Measurements from ENCODE around the gene ZMYM5. TPM values are rescaled to one million over a fixed set of nuclear protein-coding genes. Genes with fewer than 3 reads are reported as not detected.
"Not testable (repeated sequence)": the region's sequence is repeated elsewhere in the genome, so short reads cannot be mapped to it uniquely, and the experiment has no call there.

The ZMYM5 gene
- total and polyA plus RNA-seq, 2 of the 13 experiments (the other 11 are each of a cell fraction or from before 2014, with no cell fraction given), result 7.8 to 9.4 TPM

- Histone ChIP-seq H3K9ac (ENCODE audit: insufficient read depth, low read depth, low read length) (peak overlapping the region; percentile 72), H2AFZ (ENCODE audit: low read length) (no peak overlapping the region), H3K4me2 (ENCODE audit: low read depth, low read length) (peak overlapping the region; percentile 76), H3K4me3 (replicated peaks in 1 of 3; ENCODE audit: insufficient read depth in 1 of 3, low read depth in 2 of 3, low read length in 3 of 3) (peak overlapping the region; percentile 3 to 82 (median 81); a peak in 3 of 6 replicates), H3K4me1 (ENCODE audit: insufficient read depth, low read length) (peaks cover 21% of the 10 kb centered on the region), H3K27me3 (ENCODE audit: control insufficient read depth in 1 of 2, insufficient read depth in 2 of 2, low read length in 2 of 2) (no peaks in the 10 kb centered on the region; a peak in 1 of 5 replicates), H3K9me3 (ENCODE audit: low read length) (no peaks in the 10 kb centered on the region), H3K27ac (ENCODE audit: extremely low read length, insufficient read depth, low read length) (no peak overlapping the region), H3K79me2 (ENCODE audit: insufficient read depth, low read length) (peaks cover 26% of the 10 kb centered on the region), H4K20me1 (ENCODE audit: insufficient read depth, low read length) (peaks cover 5% of the 10 kb centered on the region; the same call in 1 of the 2 replicates), H3K36me3 (replicated peaks in 1 of 2; ENCODE audit: control insufficient read depth in 1 of 2, insufficient read depth in 2 of 2, low read length in 2 of 2) (no peaks in the 10 kb centered on the region; a peak in 2 of 5 replicates)
- peak; percentile 77 for DNase-seq (ENCODE audit: low spot score)
- FAIRE-seq, result peak; percentile 18
- ChIA-PET CTCF (ENCODE audit: low intra/inter-chr PET ratio, low total read pairs) (no interaction called here), POLR2A (interaction anchor here (1.1 kb wide), 1 partner anchor 78 kb away, joined by 3 read pairs; the partner anchor contains the start of gene PSPC1)
- WGBS (ENCODE audit: low lambda C conversion rate), result 77% methylated on average over 4 of the region's 4 CpGs
- peak; percentile 4; the same call in 1 of the 3 replicates for ATAC-seq
- TSS peak; percentile 59 for BruUV-seq (replicated peaks)
- TF ChIP-seq ZNF7 (CRISPR knock-in tag; IDR thresholded peaks at IDR 0.05), result no peak
- peak; percentile 48; the same call in 1 of the 2 replicates for TF ChIP-seq SAP130 (CRISPR knock-in tag; IDR thresholded peaks at IDR 0.05; ENCODE audit: low read depth)
- TF ChIP-seq ZMAT5 (CRISPR knock-in tag; IDR thresholded peaks at IDR 0.05; ENCODE audit: borderline replicate concordance, low read depth), result no peak
- no peak for TF ChIP-seq TRIM22 (IDR thresholded peaks at IDR 0.05)
- peak; percentile 72; the same call in 1 of the 2 replicates for TF ChIP-seq FOSL2 (CRISPR knock-in tag; IDR thresholded peaks at IDR 0.05)
- in situ Hi-C loops (cut with HindIII; ENCODE audit: extremely low pct_ligation_motif_present, low pct_unique_long_range_greater_than_20kb) (no loop called here), intact Hi-C loops (cut with micrococcal nuclease; ENCODE audit: unreplicated experiment) (loop anchor here (5.0 kb wide), 1 partner anchor 101 kb away; no protein-coding TSS in a partner anchor)
Observed at GRCh38 chr13:19860884-19861655, 2.4 kb downstream of the ZMYM5 start.

GRCh38 chr13:19857637-19858036 is 5.8 kb downstream of the ZMYM5 start:
- Histone ChIP-seq H3K4me1 (ENCODE audit: insufficient read depth, low read length) (peaks cover 21% of the 10 kb centered on the region), H3K79me2 (ENCODE audit: insufficient read depth, low read length) (peaks cover 23% of the 10 kb centered on the region)
- H3K9me3 ChIP-seq (ENCODE audit: low read length); BruUV-seq (replicated peaks); CTCF ChIA-PET (ENCODE audit: low intra/inter-chr PET ratio, low total read pairs); ATAC-seq; POLR2A ChIA-PET; H3K27ac ChIP-seq (ENCODE audit: extremely low read length, insufficient read depth, low read length); H2AFZ ChIP-seq (ENCODE audit: low read length); FAIRE-seq; intact Hi-C loops (cut with micrococcal nuclease; ENCODE audit: unreplicated experiment); H3K27me3 ChIP-seq (ENCODE audit: control insufficient read depth in 1 of 2, insufficient read depth in 2 of 2, low read length in 2 of 2); DNase-seq (ENCODE audit: low spot score); in situ Hi-C loops (cut with HindIII; ENCODE audit: extremely low pct_ligation_motif_present, low pct_unique_long_range_greater_than_20kb); H3K4me3 ChIP-seq (replicated peaks in 1 of 3; ENCODE audit: insufficient read depth in 1 of 3, low read depth in 2 of 3, low read length in 3 of 3); H3K4me2 ChIP-seq (ENCODE audit: low read depth, low read length); H3K36me3 ChIP-seq (replicated peaks in 1 of 2; ENCODE audit: control insufficient read depth in 1 of 2, insufficient read depth in 2 of 2, low read length in 2 of 2); H3K9ac ChIP-seq (ENCODE audit: insufficient read depth, low read depth, low read length); H4K20me1 ChIP-seq (ENCODE audit: insufficient read depth, low read length): not testable (repeated sequence)
- WGBS (ENCODE audit: low lambda C conversion rate), result 96% methylated on average over 2 of the region's 2 CpGs

Measured in HepG2 (cell line).